Measurements from ENCODE around the gene TFF2.

TFF2 gene

DNA sequence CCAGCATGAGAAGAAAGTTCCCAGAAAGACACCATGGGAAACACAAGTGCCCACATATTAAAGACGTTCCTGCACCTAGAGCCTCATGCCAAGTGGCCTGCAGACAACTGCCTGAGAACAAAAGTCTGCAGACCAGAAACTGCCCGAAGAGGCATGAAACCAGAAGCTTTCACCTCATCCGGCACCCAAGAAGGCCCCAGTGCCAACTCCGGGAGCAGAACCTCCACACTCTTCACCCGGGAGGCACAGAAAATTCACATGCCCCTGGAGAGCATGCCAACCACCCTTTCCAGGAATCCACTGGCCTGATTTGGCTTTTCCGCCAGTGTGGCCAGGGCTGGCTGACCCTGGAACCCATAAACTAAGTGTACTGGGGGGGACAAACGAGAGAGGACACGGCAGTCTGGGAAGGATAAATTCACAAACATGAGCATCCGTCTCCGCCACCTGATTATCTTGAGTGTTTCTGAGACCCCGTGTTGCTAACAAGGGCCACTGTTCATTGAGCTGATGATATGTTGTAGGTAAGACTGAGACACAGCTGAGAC is 6.8 kb downstream of the TFF2 start:
- DNase-seq: no peak

DNA sequence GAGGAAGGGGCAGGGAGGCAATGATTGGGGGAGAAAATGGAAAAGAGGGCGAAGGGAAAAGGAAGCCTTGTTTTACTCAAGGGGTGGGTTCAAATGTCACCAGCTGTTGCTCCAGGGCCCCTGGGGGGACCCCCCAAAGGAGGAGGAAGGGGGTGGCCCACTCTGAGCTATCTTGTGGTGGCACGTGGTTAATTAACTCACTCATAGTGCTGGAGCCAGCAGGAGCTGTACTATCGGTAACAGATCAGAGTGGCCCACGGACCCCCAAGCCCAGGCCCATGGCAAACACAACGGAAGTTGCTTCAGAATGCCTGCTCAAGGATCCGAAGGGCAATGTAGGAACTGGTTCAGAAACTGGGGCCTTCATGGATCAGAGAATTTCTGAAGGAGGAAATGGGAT is 7.2 kb downstream of the TFF2 start:
- DNase-seq: no peak

DNA sequence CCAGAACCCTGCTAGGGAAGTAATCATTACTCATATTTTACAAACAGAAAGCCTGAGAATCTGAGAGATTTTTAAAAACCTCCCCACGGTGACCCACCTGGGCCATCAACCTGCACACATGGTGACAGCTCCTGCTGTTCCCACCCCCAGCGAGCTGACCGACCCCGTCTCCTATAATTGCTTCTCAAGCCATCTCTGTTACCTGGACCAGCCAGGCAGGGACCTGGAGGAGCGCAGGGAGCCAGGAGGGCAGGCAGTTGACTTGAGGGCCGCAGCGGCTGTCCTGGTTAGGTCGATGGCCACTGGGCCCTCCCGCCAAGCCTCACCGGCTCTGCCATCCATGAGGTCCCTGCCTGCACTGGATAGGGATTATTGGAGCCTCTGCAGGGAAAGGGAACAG is 7.7 kb downstream of the TFF2 start:
- DNase-seq: no peak

DNA sequence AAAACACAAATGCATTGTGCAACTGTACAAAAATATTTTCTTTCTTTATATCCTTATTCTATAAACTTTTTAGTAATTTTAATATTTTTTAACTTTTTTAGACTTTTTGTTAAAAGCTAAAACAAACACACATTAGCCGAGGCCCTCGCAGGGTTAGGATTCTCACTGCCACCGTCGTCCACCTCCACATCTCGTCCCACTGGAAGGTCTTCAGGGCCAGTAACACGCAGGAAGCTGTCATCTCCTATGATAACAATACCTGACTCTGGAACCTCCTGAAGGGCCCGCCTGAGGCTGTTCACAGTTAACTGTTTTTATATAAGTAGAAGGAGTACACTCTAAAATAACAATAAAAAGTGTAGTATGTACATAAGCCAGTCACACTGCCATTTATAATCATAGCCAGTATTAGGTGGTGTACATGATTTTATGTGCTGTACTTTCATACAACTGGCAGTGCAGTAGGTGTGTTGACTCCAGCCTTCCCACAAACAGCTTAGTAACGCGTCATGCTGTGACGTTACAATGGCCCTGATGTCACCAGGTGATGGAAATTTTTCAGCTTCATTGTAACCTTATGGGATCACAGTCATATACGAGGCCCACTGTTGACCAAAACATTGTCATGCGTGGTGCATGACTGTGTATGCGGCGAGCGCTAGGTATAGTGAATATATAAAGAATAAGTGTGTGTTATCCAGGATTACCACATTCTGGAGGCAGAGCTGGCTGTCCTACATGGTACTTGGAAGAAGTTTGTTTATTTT is 8.8 kb downstream of the TFF2 start:
- no peak for DNase-seq

DNA sequence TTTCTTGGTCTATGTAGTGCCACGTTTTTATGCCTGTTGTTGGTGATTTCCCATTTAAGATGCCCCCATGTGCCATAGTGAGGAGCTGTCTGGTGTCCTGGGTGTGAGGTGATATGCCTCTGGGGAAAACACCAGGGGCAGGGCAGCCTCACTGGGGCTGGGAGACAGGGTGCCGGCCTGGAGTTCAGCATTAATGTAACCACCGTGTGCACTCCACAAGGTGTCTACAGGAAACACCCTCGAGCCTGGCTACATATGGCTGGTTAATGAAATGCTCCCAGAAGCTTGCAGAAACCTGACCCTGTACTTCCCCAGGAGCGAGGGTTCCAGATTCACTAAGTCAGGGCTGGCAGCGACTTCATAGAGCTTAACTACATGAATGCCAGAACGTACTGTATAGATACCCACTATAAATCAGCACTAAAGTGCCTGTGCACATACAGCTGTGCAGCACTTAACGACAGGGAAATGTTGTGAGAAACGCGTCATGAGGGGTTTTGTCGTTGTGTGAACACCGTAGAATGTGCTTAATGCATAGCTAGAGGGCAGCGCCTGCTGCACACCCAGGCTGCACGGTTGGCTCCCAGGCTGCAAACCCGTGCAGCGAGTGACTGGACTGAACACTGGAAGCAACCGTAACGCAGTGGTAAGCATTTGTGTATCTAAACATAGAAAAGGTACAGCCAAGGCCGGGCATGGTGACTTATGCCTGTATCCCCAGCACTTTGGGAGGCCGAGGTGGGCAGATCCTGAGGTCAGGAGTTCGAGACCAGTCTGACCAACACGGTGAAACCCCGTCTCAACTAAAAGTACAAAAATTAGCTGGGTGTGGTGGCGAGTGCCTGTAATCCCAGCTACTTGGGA is 10.4 kb downstream of the TFF2 start:
- no peak for DNase-seq

DNA sequence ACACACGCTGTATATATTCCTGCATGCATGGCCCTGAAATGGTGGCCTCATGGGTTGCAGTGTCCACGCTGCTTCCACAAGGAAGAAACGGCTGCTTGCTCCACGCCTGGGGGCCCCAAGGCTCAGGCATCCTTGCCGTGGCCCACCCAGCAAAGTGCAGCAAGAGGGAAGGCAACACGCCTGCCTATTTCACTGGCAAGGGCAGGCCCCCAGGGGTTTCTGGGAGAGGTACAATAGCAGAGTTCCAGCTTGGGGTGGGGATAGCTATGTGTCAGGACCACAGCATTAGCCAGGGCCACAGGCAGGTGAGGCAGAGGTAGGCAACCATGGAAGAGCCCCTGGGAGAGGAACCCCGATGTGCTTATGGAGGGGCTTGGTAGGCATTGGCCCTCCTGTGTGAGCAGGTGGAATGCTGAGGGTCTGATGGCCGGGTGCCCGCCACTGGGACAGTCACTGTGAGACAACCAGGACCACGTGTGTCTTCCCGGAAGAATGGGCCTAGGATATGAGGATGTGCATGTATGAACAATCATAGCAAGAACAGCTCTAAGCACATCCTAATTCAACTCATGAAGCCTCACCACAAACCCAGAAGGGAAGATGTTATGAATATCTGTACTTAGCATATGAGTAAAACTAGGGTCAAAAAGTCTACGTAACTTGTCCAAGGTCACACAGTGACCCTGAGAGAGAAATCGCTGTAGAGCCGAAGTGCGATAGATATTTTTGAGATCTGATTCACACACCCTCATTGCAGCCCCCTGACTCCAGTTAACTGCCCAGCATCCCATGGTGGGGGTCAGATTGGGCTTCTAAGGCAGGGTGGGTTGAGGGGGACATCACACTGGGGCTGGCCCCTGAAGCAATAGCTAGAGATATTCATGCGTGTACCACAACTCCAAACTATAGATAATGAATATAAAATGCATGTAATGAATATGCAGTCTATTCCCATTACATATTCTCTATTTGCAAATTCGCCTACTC is 11.8 kb downstream of the TFF2 start:
- no peak for DNase-seq

DNA sequence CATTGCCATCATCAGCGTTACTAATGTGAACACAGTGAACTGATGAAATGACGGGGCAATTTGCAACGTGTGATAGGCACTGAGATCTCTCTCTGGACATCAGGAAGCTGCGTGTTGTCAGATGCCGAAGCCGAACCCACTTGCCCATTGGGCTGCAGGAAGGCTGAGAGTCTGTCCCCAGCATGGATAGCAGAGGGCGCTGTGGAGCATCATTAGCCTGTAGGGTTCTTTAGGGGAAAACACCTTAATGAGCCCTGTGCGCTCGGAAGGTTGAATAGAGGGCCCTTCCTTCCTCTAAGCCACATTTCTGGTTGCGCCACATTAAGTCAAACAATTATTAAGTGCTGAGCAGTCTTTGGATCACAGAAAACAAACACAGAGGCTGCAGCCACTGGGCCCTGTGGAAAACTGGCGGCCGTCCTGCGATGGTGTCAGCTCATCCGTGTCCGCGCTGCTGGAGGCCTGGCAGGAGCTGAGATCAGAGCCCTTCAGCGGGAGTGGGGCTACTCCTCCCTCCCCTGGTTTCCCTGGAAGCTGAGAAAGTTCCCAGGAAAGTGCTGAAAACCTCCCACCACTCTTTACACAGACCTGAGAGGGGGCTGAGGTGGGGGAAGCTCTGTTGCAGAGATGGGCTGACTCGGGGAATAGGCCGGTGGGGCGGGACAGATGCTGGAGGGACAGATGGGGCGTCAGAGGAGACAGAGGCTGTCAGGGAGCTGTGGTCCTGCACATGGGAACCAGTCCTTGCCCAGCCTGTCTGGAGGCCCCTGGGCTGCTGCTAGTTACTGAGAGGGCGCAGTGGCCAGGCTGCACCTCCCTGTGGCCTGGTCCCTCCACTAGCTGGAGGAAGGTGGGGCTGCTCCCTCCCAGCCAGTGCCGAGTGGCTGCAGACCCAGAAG is 12.7 kb downstream of the TFF2 start:
- peak; percentile 80 for DNase-seq

DNA sequence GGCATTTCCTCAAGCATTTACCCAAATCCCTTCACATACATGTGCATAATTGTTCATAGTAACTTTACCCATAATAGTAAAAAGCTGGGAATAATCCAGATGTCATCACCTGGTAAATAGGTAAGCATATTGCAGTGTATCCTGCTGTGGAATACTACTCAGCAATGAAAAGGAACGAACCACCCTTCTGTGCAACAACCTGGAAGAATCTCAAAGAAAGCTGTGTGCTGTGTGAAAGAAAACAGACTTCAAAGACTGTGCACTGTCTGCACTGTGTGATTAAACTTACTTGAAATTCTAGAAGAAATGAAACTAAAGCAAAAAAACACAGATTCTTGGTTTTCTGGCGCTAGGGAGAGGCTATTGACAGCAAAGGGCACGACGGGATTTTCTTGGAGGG is 13.5 kb downstream of the TFF2 start:
- DNase-seq: no peak

DNA sequence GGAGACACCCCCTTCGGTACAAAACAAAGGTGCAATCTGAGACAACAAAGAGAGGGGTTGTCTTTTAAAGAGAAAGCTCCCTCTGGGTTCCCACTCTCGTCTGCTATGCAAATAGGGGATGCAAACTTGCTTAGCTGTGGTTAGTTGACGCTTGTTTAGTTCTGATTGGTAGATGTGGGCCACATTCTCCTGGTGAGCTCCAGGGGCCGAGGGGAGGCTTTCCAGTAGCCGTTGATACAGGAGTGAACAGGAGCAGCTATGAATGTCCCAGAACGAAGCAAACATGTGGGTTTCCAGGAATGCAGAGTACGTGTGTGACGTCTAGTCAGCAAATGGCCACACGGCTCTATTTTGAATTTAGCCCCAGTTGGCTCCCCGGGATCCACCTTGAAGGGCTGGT is 14.7 kb downstream of the TFF2 start:
- DNase-seq: peak; percentile 49

DNA sequence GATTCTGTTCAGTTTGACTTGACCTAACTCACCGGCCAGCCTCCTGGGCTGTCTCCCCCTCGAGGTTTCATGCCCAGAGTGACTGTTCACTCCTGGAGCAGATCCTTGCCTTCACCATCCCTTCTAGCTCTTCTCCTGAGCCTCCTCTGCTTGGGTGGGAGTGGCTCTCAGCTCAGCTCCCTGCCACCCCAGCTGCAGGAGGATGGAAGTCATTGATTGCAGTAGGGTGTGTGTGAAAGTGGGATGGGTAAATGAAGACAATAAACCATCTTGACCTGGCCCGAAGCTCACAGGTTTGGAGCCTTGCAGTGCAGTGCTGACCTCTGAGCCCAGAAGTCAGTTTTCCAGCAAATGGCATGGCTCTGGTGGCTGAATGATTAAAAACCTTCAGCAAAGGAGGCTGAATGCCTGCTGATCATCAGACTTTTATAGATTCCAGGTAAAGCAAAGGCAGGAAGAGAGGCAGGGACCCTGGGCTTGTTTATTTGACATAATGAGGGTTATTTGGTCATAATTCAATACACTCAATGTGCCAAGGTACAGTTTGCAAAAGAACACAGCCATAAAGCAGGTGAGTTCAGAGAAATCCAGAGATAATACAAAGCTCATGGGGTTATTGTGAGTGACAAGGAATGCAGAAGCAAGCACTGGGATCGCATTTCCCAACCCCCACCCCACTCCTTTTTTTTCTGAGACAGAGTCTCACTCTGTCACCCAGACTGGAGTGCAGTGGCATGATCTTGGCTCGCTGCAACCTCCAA is 18.1 kb downstream of the TFF2 start:
- no peak for DNase-seq

DNA sequence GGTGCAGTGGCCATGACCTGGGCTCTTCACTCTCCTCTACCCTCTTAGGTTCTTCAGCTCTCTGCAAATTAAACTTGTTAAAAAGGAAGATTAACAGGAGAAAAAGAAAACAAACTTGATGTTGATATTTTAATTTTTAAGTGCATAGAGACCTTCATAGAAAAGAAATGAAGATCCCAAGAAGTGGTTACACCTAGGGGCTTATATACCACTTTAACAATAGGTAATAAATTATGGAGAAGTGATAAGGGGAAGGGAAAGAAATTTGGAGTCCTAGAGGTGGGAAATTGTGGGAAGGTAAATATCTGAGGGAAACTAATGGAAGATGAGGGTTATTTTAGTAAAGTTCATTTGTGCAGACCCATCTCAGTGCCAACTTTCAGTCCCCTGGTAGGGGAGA is 19.1 kb downstream of the TFF2 start:
- no peak for DNase-seq

DNA sequence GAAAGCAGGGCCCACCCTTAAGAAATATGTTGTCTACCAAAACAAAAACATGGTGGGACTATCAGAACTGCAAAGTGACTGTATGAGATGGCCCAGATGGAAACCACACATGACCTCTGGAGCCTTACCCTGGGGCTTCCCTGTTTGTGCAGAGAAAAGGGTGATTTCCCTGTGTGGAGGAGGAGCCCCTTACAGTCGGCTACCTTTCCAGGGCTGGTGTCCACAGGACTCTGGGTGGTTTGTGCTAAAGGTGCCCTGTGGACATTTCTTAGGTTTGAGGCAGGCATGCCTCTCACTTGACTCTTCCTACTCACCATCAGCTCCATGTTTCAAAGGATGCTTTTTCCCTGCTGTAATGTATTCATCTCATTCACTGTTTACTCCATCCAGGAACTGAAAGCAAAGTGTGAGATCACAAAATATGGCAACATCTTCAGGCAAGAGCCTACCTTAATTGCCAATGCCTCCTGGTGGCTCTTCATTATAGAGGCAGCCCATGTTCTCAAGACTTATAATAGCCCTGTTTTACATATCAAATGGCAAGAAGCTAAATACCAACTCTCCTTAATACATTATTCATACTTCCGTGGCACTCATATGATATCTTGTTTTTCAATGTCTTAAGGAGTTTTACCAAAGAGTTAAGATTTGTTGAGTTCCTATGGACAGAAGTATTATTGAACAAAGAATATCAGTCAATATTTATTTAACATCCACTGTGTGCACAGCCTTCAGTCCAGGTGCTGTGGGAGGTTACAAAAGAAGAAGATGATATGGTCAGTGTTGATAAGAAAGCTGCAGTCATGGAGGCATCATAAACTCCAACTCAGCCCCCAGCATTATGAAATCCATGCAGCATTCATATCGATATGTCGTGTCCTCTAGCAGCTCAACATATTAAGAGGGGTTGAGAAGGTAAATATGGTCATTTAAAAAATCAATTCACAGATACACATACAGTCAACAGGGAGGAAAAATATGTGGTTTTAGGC is 20.1 kb downstream of the TFF2 start:
- no peak for DNase-seq

DNA sequence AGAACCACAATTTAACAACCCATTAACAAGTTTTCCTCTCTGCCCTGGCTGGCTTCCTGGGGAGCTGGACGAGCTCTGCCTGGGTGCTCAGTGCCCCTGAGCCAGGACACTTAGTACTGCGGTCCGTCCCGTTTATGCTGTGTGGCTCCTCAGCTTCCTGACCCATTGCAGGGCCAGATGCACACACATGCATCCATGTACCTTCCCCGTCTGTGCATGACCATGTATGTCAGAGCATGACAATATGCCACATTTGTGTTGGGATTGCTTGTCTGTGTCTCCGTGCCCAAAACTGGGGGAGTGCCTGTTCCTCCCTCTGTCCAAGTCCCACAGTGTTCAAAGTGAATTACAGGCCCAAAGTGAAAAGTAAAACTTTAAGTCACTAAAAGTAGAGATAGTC is 25.9 kb downstream of the TFF2 start:
- DNase-seq: no peak

DNA sequence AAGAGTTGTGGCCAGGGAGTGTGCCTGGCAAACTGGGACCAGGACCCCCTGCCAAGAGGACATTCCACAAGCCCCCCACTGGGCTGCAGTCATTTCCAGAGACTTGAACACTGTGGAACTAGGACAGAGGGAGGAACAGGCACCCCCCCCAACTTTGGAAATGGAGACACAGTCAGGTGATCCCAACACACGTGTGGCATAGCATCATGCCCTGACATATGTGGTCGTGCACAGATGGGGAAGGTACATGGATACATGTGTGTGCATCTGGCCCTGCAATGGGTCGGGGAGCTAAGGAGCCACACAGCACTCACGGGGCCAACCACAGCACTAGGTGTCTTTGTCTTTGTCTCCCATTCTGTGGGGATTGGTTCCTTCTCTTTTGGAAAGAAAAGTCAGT is 28.9 kb downstream of the TFF2 start:
- DNase-seq: no peak

DNA sequence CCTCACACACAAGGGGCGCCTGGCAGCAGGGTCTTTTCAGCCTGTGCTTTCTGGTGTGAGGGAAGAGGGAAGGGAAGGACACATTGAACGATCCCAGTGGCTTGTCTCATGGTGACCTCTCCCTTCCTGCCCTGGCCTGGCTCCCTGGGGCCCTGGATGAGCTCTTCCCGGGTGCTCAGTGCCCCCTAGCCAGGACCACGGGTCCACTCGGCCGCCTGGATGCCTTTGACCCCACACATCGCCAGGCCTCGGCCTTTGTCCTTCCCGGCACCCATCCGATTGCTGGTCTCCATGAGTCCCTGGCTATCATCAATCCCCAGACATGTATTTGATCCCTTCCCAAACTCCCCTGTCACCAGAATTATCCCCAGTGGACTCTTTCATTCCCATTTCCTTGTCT is 29.6 kb downstream of the TFF2 start:
- no peak for DNase-seq

DNA sequence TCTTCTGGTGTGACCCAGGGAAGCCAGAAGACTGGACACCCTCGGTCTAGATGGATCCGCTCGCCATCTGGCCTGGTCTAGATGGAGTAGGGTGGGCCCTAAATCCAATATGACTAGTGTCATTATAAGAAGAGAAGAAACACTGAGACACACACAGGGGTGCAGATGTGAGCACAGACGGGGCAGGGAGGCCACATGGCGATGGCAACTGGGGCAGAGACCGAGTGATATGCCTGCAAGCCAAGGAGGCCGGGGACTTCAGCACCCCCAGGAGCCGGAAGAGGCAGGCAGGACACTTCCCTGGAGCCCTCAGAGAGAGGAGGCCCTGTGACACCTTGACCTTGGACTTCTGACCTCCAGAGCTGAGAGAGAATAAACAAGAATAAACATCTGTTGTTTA is 30.0 kb downstream of the TFF2 start:
- no peak for DNase-seq

DNA sequence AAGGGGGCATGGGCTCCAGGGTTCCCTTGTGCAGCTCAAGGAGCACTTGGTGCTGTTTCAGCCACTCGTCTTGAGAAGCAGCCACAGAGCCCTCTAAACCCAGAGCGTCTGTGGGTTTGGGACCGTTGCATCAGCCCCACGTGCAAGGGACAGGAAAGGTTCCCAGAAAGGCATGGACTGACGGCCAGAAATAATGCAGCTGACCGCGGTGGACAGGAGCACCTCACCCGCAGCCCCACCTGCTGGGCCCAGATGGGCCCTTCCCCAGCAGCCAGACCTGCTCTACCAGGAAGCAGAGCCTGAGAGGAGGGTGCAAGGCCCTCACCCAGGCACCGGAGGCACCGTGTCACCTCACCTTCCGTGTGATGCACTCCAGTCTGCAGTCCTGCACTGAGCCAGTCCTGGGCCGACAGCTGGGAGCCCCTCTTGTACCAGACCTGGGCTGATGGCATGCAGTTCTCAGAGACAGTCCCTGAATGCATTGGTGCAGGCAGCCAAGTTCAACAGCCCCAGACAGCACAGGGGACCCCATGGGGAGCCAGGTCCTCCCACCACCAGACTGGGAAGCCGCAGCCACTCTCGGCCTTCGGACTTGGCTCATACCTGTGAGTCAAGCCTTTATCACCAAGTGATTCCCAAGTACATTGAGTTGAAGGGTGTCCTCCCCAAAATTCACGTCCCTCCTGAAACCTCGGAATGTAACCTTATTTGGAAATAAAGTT is 30.8 kb downstream of the TFF2 start:
- DNase-seq: no peak

DNA sequence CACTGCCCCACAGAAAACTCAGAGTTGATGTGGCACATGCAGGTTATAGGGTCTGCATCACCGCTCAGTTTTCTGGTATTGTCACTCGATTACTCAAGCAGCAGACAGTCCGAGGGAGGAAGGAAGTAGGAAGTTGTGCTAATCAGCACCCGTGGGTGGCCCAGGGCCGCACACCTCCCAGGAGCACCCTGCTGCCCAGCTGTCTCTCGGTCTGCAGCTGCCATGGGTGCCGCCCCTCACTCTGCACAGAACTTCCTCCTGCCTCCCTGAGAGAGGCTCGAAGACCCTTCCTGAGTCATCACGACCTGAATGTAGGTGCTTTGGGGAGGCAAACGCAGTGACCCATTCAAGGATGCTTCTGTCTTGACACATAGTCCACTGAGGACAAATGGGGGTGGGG is 31.4 kb downstream of the TFF2 start:
- no peak for DNase-seq
